Spleen (tissue), 11 donors: ENCODE data around the gene PALLD. TPM values are rescaled to one million over a fixed set of nuclear protein-coding genes. Genes with fewer than 3 reads are reported as not detected.
"Not testable (repeated sequence)": the region's sequence is repeated elsewhere in the genome, so short reads cannot be mapped to it uniquely, and the experiment has no call there.

Experiments
- DNase-seq: peaks from one replicate; pipeline ENCODE4 v3.0.0-alpha.2; 2020
- H3K27ac ChIP-seq, 8 donors: fragments of 200-600 bp; sonication (generic) in 7 of 8; 1 replicate in 4 of 8; 2 replicates in 4 of 8; pipeline versions ENCODE4 v1.5.0 to v1.8.0; 2016 to 2021; ENCODE audit warnings: inconsistent platforms in 4 of 8, mild to moderate bottlenecking in 4 of 8, moderate library complexity in 1 of 8
- H3K27me3 ChIP-seq, 7 donors: fragments of 200-600 bp; sonication (generic) in 6 of 7; replicated peaks in 1 of 7; 1 replicate in 4 of 7; 2 replicates in 3 of 7; pipeline versions ENCODE4 v1.5.0 to v1.8.0; 2016 to 2021; ENCODE audit warnings: inconsistent platforms in 3 of 7, mild to moderate bottlenecking in 1 of 7
- H3K36me3 ChIP-seq, 6 donors: fragments of 200-600 bp; sonication (generic) in 5 of 6; 1 replicate in 4 of 6; 2 replicates in 2 of 6; pipeline versions ENCODE4 v1.5.0 to v1.8.0; 2016 to 2021; ENCODE audit warnings: inconsistent platforms in 2 of 6
- H3K4me1 ChIP-seq, 6 donors: fragments of 200-600 bp; sonication (generic) in 5 of 6; 1 replicate in 3 of 6; 2 replicates in 3 of 6; pipeline versions ENCODE4 v1.5.0 to v1.8.0; 2016 to 2021; ENCODE audit warnings: inconsistent platforms in 3 of 6
- H3K4me3 ChIP-seq, 8 donors: fragments of 200-600 bp; sonication (generic) in 7 of 8; 1 replicate in 4 of 8; 2 replicates in 4 of 8; pipeline versions ENCODE4 v1.5.0 to v1.8.0; 2016 to 2021; ENCODE audit warnings: inconsistent platforms in 4 of 8, mild to moderate bottlenecking in 4 of 8, moderate library complexity in 2 of 8
- H3K9me3 ChIP-seq, 8 donors: fragments of 200-600 bp; sonication (generic) in 7 of 8; 1 replicate in 4 of 8; 2 replicates in 4 of 8; pipeline versions ENCODE4 v1.5.0 to v1.8.0; 2016 to 2021; ENCODE audit warnings: inconsistent platforms in 4 of 8
- POLR2A ChIP-seq, 3 donors: fragments of 450-650 bp; IDR thresholded peaks; one replicate each; pipeline ENCODE4 v1.5.1; 2017; ENCODE audit warnings: antibody characterized with exemption in 3 of 3, mild to moderate bottlenecking in 1 of 3
- POLR2AphosphoS5 ChIP-seq, 3 donors: sonication (generic); formaldehyde crosslinking; IDR thresholded peaks; one replicate each; pipeline ENCODE4 v1.5.1; 2017; ENCODE audit warnings: antibody characterized with exemption in 3 of 3
- WGBS, 5 donors: extraction: QIAGEN DNeasy Blood & Tissue Kit in 3 of 5; methylation state at CpG; one replicate each; pipeline versions ENCODE4 v1.1.5 to v1.1.7; 2013 to 2018; 5-methylcytosine and 5-hydroxymethylcytosine counted together
- intact Hi-C: fragments of 100-400 bp; cut with DNase I; formaldehyde crosslinking; loops from one replicate; pipeline ENCODE4 v1.15.0; 2023; ENCODE audit warnings: low total_unique reads
- polyA plus RNA-seq, 3 donors: library from polyadenylated mRNA; stranded (reverse); fragments of 200-250 nt; gene quantifications; one replicate each; pipeline ENCODE4 v1.2.1, GENCODE V29; 2013
- total RNA-seq, 7 donors: library from RNA; depleted of rRNA in 3 of 7; stranded (reverse); fragments of >200 nt in 3 of 7; fragmentation: NEBNext Ultra II Directional in 4 of 7; extraction: Animal tissue kit (Norgen Biotek cat#: 25700) in 4 of 7; gene quantifications; one replicate each; pipeline versions ENCODE4 v1.1.0 to v1.2.1, GENCODE V29; 2016 to 2021
- TF ChIP-seq, protein P1 (sequence below), 11 experiments: fragments of 200-600 bp in 7 of 11; fragments of 450-650 bp in 4 of 11; sonication (generic) in 4 of 11; IDR thresholded peaks in 8 of 11; conservative IDR thresholded peaks in 3 of 11; 1 replicate in 7 of 11; 2 replicates in 4 of 11; pipeline versions ENCODE4 v1.4.0 to v1.8.0; 2016 to 2021; ENCODE audit warnings: antibody characterized with exemption in 11 of 11, inconsistent platforms in 4 of 11, mild to moderate bottlenecking in 1 of 11
- donor health status: healthy with polysubstance abuse.
- donor health status: DM: no; HTN: no; CAD: no; lungs with moderate emphysema.
- donor health status: DM: no; HTN: no; CAD: no.
- donor health status: Bipolar disorder and iron deficiency.
- donor health status: healthy.
- donor health status: DM: no; HTN: no; CAD: no.
- donor health status: DM: yes; HTN: yes; CAD: no.

Gene PALLD
- total and polyA plus RNA-seq, 10 donors, result 24.3 to 228 (median 142) TPM

DNA sequence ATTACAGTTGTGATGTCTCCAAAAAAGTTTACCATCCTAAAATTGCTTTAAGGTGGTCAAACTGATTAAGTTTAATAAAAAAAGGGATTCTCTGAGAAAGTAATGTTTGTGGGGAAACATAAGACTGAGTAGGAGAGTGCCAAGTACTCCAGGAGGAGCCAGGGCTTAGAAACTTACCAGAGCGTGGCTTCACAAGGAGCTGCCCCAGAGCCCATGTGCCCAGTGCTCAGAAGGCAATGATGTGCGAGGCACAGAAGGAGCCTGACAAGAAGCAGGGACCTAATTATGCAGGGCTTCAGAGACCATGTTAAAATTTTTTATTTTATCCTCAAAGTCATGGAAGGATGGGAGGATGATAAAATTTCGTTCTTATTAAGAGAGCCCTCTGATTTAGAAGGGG, 204.2 kb downstream of the PALLD start:
- DNase-seq, result no peak
- intact Hi-C loops, result no loop called here
- no peak for TF ChIP-seq POLR2AphosphoS5 (IDR thresholded peaks at IDR 0.05)
- TF ChIP-seq, protein P1, sequence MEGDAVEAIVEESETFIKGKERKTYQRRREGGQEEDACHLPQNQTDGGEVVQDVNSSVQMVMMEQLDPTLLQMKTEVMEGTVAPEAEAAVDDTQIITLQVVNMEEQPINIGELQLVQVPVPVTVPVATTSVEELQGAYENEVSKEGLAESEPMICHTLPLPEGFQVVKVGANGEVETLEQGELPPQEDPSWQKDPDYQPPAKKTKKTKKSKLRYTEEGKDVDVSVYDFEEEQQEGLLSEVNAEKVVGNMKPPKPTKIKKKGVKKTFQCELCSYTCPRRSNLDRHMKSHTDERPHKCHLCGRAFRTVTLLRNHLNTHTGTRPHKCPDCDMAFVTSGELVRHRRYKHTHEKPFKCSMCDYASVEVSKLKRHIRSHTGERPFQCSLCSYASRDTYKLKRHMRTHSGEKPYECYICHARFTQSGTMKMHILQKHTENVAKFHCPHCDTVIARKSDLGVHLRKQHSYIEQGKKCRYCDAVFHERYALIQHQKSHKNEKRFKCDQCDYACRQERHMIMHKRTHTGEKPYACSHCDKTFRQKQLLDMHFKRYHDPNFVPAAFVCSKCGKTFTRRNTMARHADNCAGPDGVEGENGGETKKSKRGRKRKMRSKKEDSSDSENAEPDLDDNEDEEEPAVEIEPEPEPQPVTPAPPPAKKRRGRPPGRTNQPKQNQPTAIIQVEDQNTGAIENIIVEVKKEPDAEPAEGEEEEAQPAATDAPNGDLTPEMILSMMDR (IDR thresholded peaks at IDR 0.05 in 8 of 11, conservative IDR thresholded peaks at IDR 0.05 in 3 of 11), result no peak
- TF ChIP-seq POLR2A (IDR thresholded peaks at IDR 0.05), result no peak

DNA sequence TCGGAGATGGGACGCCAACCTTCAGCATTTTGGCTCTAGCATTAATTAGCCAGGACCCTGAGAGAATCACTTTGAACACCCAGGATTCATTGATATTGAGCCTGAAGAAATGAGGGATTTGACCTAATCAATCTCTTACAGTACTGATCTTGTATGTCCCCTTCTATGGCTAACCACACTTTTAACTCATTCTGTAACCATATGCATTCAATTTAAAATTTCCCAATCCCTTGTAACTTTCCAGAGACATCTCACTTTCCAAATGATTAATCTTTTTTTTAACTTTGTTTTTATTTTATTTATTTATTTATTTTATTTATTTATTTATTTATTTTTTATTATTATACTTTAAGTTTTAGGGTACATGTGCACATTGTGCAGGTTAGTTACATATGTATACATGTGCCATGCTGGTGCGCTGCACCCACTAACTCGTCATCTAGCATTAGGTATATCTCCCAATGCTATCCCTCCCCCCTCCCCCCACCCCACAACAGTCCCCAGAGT, 205.8 kb downstream of the PALLD start:
- H3K27me3 ChIP-seq, H3K4me3 ChIP-seq, intact Hi-C loops, H3K4me1 ChIP-seq, H3K36me3 ChIP-seq, DNase-seq, H3K27ac ChIP-seq, H3K9me3 ChIP-seq: not testable (repeated sequence)
- WGBS, 5 donors, result 90 to 99% (median 98%) methylated on average over 2 to 4 of the region's 4 CpGs

More for the DNA sequence above, 204.2 kb downstream of the PALLD start:
- WGBS, 5 donors, result 66 to 94% (median 86%) methylated on average over 3 of the region's 3 CpGs
- Histone ChIP-seq H3K4me3 (no peak overlapping the region), H3K4me1 (no peaks in the 10 kb centered on the region), H3K27ac (no peak overlapping the region), H3K27me3 (no peaks in the 10 kb centered on the region), H3K36me3 (no peaks in the 10 kb centered on the region), H3K9me3 (no peaks in the 10 kb centered on the region)

DNA sequence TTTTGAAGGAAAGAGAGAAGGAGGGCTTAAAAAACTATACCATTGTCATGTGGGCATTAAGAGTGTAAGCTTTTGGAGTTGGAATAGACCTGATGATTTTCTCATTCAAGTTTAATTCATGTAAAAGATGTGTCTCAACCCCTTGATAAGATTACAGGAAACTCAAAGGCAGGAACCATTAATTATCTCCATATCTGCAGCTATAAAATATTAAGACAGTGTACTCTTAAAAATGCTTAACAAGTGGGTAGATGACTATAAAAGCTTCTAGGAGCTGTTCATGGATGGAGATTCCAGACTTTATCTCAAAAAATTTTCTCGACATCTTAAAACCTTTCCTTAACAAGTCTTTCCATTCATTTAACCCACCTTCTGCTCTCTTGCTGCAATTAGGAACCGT, 208.3 kb downstream of the PALLD start:
- intact Hi-C loops, result no loop called here
- DNase-seq, result no peak
- H3K27me3 ChIP-seq, result no peaks in the 10 kb centered on the region
- H3K36me3 ChIP-seq, result no peaks in the 10 kb centered on the region
- 73 to 83% (median 78%) methylated on average over 2 of the region's 2 CpGs for WGBS, 5 donors
- H3K27ac ChIP-seq, result no peak overlapping the region
- TF ChIP-seq POLR2AphosphoS5 (IDR thresholded peaks at IDR 0.05) (no peak), POLR2A (IDR thresholded peaks at IDR 0.05) (no peak)
- TF ChIP-seq, protein P1 (IDR thresholded peaks at IDR 0.05 in 8 of 11, conservative IDR thresholded peaks at IDR 0.05 in 3 of 11), result no peak
- no peaks in the 10 kb centered on the region for H3K9me3 ChIP-seq
- no peak overlapping the region for H3K4me3 ChIP-seq
- H3K4me1 ChIP-seq, result no peaks in the 10 kb centered on the region

DNA sequence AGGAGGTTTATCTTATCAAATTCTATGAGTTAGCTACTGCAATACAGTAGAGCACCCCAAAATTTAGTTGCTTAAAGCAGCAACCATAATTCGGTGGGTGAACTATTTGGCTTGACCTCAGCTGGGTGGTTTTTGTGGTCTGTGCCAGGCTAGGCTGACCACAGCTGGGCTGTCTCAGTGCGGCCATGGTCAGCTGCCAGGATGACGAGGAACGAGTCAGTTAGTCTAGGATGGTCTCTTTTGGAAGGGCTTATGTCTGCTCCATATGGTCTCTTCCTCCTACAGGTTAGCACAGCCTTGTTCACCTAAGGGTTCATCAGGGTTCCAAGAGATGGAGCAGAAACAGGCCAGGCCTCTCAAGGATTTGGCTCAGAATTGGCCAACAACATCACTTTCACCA, 210.4 kb downstream of the PALLD start:
- no peak for TF ChIP-seq POLR2A (IDR thresholded peaks at IDR 0.05)
- TF ChIP-seq, protein P1 (IDR thresholded peaks at IDR 0.05 in 8 of 11, conservative IDR thresholded peaks at IDR 0.05 in 3 of 11), result no peak
- TF ChIP-seq POLR2AphosphoS5 (IDR thresholded peaks at IDR 0.05), result no peak
- intact Hi-C loops, result no loop called here
- no peak for DNase-seq
- Histone ChIP-seq H3K27me3 (no peaks in the 10 kb centered on the region), H3K9me3 (no peaks in the 10 kb centered on the region), H3K27ac (no peak overlapping the region), H3K4me1 (peaks cover 0 to 18% (median 9%) of the 10 kb centered on the region in 6 donors), H3K36me3 (no peaks in the 10 kb centered on the region), H3K4me3 (no peak overlapping the region)
- 75 to 85% (median 79%) methylated on average over 4 of the region's 4 CpGs for WGBS, 5 donors

DNA sequence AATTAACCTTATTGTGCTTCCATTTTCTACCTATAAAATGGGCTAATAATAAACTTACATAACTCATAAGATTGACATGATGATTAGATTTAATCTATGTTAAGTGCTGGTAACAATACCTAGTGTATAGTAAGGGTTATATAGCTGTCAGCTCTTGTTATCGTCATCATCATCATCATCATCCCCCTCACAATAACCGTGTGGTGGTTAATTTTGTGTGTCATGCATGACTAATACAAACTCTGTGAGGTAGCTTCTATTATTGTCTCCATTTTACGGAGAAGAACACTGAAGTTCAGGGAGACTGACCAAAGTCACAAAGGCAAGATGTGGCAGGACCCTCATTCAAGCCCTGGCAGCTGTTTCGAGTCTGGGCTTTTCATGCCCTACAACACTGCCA, 211.3 kb downstream of the PALLD start:
- no peak for TF ChIP-seq POLR2A (IDR thresholded peaks at IDR 0.05)
- TF ChIP-seq, protein P1 (IDR thresholded peaks at IDR 0.05 in 8 of 11, conservative IDR thresholded peaks at IDR 0.05 in 3 of 11), result no peak
- intact Hi-C loops, result no loop called here
- peaks cover 0 to 22% (median 9%) of the 10 kb centered on the region in 6 donors for H3K4me1 ChIP-seq
- H3K27ac ChIP-seq, result no peak overlapping the region
- H3K36me3 ChIP-seq, result no peaks in the 10 kb centered on the region
- no peak for DNase-seq
- no peak overlapping the region for H3K4me3 ChIP-seq
- WGBS, 5 donors, result 83 to 96% (median 89%) methylated on average over 4 of the region's 4 CpGs
- no peaks in the 10 kb centered on the region for H3K9me3 ChIP-seq
- H3K27me3 ChIP-seq, result no peaks in the 10 kb centered on the region
